IMR-90 (cell line): ENCODE measurements around the gene CETP.

Experiments
- BHLHE40 ChIP-seq: fragments of 150-350 bp; IDR thresholded peaks from 2 replicates; pipeline ENCODE4 v1.6.1; 2016; ENCODE audit warnings: mild to moderate bottlenecking, low read depth, low read length
- CEBPB ChIP-seq: IDR thresholded peaks from 2 replicates; pipeline ENCODE4 v1.6.1; 2012; ENCODE audit warnings: low read depth, low read length, improper control_type of control experiment
- CHD1 ChIP-seq: IDR thresholded peaks from 2 replicates; pipeline ENCODE4 v1.6.1; 2012; ENCODE audit warnings: low read depth, low read length, improper control_type of control experiment
- CTCF ChIP-seq: conservative IDR thresholded peaks from 2 replicates; pipeline ENCODE4 v1.5.1; 2012; ENCODE audit warnings: mild to moderate bottlenecking, low read depth, low read length, improper control_type of control experiment
- FOS ChIP-seq: fragments of 150-350 bp; IDR thresholded peaks from 2 replicates; pipeline ENCODE4 v1.6.1; 2016; ENCODE audit warnings: low read depth, low read length
- MAZ ChIP-seq: IDR thresholded peaks from 2 replicates; pipeline ENCODE4 v1.6.1; 2012; ENCODE audit warnings: low read depth, mild to moderate bottlenecking, low read length, improper control_type of control experiment, moderate library complexity, borderline replicate concordance
- MXI1 ChIP-seq: IDR thresholded peaks from 2 replicates; pipeline ENCODE4 v1.6.1; 2012; ENCODE audit warnings: low read depth, mild to moderate bottlenecking, low read length, moderate library complexity, borderline replicate concordance
- NFE2L2 ChIP-seq: fragments of 150-350 bp; IDR thresholded peaks from 2 replicates; pipeline ENCODE4 v1.6.1; 2016; ENCODE audit warnings: low read depth, mild to moderate bottlenecking, low read length
- POLR2A ChIP-seq: IDR thresholded peaks from 2 replicates; pipeline ENCODE4 v1.6.1; 2012; ENCODE audit warnings: mild to moderate bottlenecking, low read depth, low read length
- RAD21 ChIP-seq: IDR thresholded peaks from 2 replicates; pipeline ENCODE4 v1.6.1; 2012; ENCODE audit warnings: low read length, improper control_type of control experiment
- RFX5 ChIP-seq: IDR thresholded peaks from 2 replicates; pipeline ENCODE4 v1.8.0; 2012; ENCODE audit warnings: low read depth, mild to moderate bottlenecking, low read length, moderate library complexity
- SMC3 ChIP-seq: fragments of 150-350 bp; IDR thresholded peaks from 2 replicates; pipeline ENCODE4 v1.6.1; 2016; ENCODE audit warnings: low read depth, mild to moderate bottlenecking, antibody characterized with exemption, low read length, moderate library complexity
- TF ChIP-seq, protein P1 (sequence below): fragments of 150-350 bp; IDR thresholded peaks from 2 replicates; pipeline ENCODE4 v1.6.1; 2016; ENCODE audit warnings: low read depth, mild to moderate bottlenecking, low read length, moderate library complexity, borderline replicate concordance
- TF ChIP-seq, protein P2 (sequence below): fragments of 150-350 bp; IDR thresholded peaks from 2 replicates; pipeline ENCODE4 v1.6.1; 2017; ENCODE audit warnings: mild to moderate bottlenecking, antibody characterized with exemption, low read length, low read depth

DNA sequence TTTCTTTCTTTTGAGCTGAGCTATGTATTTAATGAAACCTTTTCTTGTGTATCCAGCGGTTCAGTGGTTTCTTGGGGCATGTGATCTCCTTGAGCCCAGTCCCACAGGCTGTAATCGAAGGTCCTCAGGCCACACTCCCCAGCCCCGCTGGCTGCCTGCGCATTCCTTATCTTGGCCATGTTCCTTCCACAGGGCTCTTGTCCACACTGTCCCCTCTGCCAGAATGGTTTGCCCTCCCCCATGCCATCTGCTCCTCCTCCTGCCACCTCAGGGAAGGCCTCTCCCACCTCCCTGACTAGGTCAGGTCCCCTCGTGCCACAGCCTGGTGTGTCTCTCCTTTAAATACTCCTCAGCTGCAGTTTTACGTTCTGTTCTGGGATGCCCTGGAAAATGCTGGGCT lies 15.5 kb downstream of the CETP start:
- no peak for TF ChIP-seq CTCF
- no peak for TF ChIP-seq RAD21
- TF ChIP-seq POLR2A, result no peak
- TF ChIP-seq BHLHE40, result no peak
- no peak for TF ChIP-seq CEBPB
- TF ChIP-seq, protein P1, sequence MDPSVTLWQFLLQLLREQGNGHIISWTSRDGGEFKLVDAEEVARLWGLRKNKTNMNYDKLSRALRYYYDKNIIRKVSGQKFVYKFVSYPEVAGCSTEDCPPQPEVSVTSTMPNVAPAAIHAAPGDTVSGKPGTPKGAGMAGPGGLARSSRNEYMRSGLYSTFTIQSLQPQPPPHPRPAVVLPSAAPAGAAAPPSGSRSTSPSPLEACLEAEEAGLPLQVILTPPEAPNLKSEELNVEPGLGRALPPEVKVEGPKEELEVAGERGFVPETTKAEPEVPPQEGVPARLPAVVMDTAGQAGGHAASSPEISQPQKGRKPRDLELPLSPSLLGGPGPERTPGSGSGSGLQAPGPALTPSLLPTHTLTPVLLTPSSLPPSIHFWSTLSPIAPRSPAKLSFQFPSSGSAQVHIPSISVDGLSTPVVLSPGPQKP, result no peak
- TF ChIP-seq FOS, result no peak
- no peak for TF ChIP-seq CHD1
- TF ChIP-seq, protein P2, sequence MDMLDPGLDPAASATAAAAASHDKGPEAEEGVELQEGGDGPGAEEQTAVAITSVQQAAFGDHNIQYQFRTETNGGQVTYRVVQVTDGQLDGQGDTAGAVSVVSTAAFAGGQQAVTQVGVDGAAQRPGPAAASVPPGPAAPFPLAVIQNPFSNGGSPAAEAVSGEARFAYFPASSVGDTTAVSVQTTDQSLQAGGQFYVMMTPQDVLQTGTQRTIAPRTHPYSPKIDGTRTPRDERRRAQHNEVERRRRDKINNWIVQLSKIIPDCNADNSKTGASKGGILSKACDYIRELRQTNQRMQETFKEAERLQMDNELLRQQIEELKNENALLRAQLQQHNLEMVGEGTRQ, result no peak
- TF ChIP-seq SMC3, result no peak
- TF ChIP-seq RFX5, result no peak
- TF ChIP-seq MAZ, result no peak
- no peak for TF ChIP-seq NFE2L2
- TF ChIP-seq MXI1, result no peak
